GM12878 (cell line): ENCODE data around the gene CD68. TPM values are rescaled to one million over a fixed set of nuclear protein-coding genes. Genes with fewer than 3 reads are reported as not detected.

Experiments used
- BRCA1 ChIP-seq: IDR thresholded peaks from 2 replicates; pipeline ENCODE4 v1.6.1; 2011; ENCODE audit warnings: low read depth, low read length, improper control_type of control experiment
- CHD2 ChIP-seq: IDR thresholded peaks from 2 replicates; pipeline ENCODE4 v1.6.1; 2011; ENCODE audit warnings: low read depth, low read length, improper control_type of control experiment, borderline replicate concordance
- E4F1 ChIP-seq: fragments of 450-650 bp; IDR thresholded peaks from 2 replicates; pipeline ENCODE4 v1.6.1; 2018; ENCODE audit warnings: borderline replicate concordance, mild to moderate bottlenecking; ENCODE audit not compliant: partially characterized antibody
- EZH2 ChIP-seq: IDR thresholded peaks from 2 replicates; pipeline ENCODE4 v1.6.1; 2012; ENCODE audit warnings: low read depth, mild to moderate bottlenecking, control low read depth, inconsistent platforms, low read length, borderline replicate concordance; ENCODE audit not compliant: control insufficient read depth
- FOXK2 ChIP-seq: fragments of 450-650 bp; IDR thresholded peaks from 2 replicates; pipeline ENCODE4 v1.6.1; 2017; ENCODE audit warnings: mild to moderate bottlenecking, moderate library complexity
- GABPA ChIP-seq: IDR thresholded peaks from 2 replicates; pipeline ENCODE4 v1.6.1; 2014; ENCODE audit warnings: antibody characterized with exemption, low read depth, mild to moderate bottlenecking, inconsistent platforms
- IRF4 ChIP-seq: IDR thresholded peaks from 2 replicates; pipeline ENCODE4 v1.6.1; 2011; ENCODE audit warnings: low read depth, low read length
- LARP7 ChIP-seq: fragments of 450-650 bp; IDR thresholded peaks from 2 replicates; pipeline ENCODE4 v1.6.1; 2017; ENCODE audit warnings: mild to moderate bottlenecking
- MEF2A ChIP-seq: IDR thresholded peaks from 2 replicates; pipeline ENCODE4 v1.6.1; 2011; ENCODE audit warnings: low read depth, mild to moderate bottlenecking, low read length, moderate library complexity; ENCODE audit not compliant: insufficient read depth
- MTA2 ChIP-seq: fragments of 450-650 bp; IDR thresholded peaks from 2 replicates; pipeline ENCODE4 v1.6.1; 2016; ENCODE audit warnings: low read depth, mild to moderate bottlenecking, moderate library complexity
- MTA3 ChIP-seq: IDR thresholded peaks from 2 replicates; pipeline ENCODE4 v1.6.1; 2012; ENCODE audit warnings: low read length, inconsistent platforms, borderline replicate concordance
- NBN ChIP-seq: fragments of 450-650 bp; IDR thresholded peaks from 2 replicates; pipeline ENCODE4 v1.6.1; 2016
- NFXL1 ChIP-seq: fragments of 450-650 bp; IDR thresholded peaks from 2 replicates; pipeline ENCODE4 v1.6.1; 2017; ENCODE audit warnings: antibody characterized with exemption, mild to moderate bottlenecking, borderline replicate concordance
- NR2C1 ChIP-seq: fragments of 450-650 bp; IDR thresholded peaks from 2 replicates; pipeline ENCODE4 v1.6.1; 2017; ENCODE audit warnings: antibody characterized with exemption, mild to moderate bottlenecking, moderate library complexity
- PAX5 ChIP-seq: IDR thresholded peaks from 2 replicates; pipeline ENCODE4 v1.6.1; 2011; ENCODE audit warnings: low read depth, low read length, borderline replicate concordance
- RAD51 ChIP-seq: fragments of 450-650 bp; IDR thresholded peaks from 2 replicates; pipeline ENCODE4 v1.6.1; 2016; ENCODE audit warnings: moderate library complexity, mild to moderate bottlenecking, inconsistent platforms
- RELB ChIP-seq: fragments of 450-650 bp; IDR thresholded peaks from 2 replicates; pipeline ENCODE4 v1.6.1; 2017; ENCODE audit warnings: low read depth, mild to moderate bottlenecking, moderate library complexity
- SKIL ChIP-seq: fragments of 450-650 bp; IDR thresholded peaks from 2 replicates; pipeline ENCODE4 v1.6.1; 2017; ENCODE audit warnings: mild to moderate bottlenecking, low read depth, inconsistent platforms; ENCODE audit not compliant: poor library complexity, severe bottlenecking
- SMAD1 ChIP-seq: fragments of 450-650 bp; IDR thresholded peaks from 2 replicates; pipeline ENCODE4 v1.6.1; 2018; ENCODE audit warnings: mild to moderate bottlenecking, low read depth; ENCODE audit not compliant: partially characterized antibody
- SPI1 ChIP-seq: IDR thresholded peaks from 2 replicates; pipeline ENCODE4 v1.6.1; 2011; ENCODE audit warnings: low read depth, mild to moderate bottlenecking, low read length, moderate library complexity, borderline replicate concordance; ENCODE audit not compliant: insufficient read depth
- ZNF687 ChIP-seq: fragments of 450-650 bp; IDR thresholded peaks from 2 replicates; pipeline ENCODE4 v1.6.1; 2017; ENCODE audit warnings: mild to moderate bottlenecking, moderate library complexity
- polyA plus RNA-seq, 11 experiments: library from polyadenylated mRNA; depleted of rRNA in 4 of 11; unstranded in 6 of 11; stranded (reverse) in 5 of 11; fragments of >200 nt; fragmentation: Nextera tagmentation in 4 of 11; fragmentation: Illumina TruSeq in 1 of 11; extraction: Ambion mirVana in 4 of 11; extraction: Trizol in 1 of 11; gene quantifications; 1 replicate in 1 of 11; 2 replicates in 10 of 11; pipeline versions ENCODE4 v1.2.1 to v1.2.3, GENCODE V29; 2011 to 2016; ENCODE audit warnings: inconsistent platforms in 2 of 11, missing spikeins in 2 of 11, low read depth in 1 of 11
- total RNA-seq, 4 experiments: library from RNA; depleted of rRNA in 3 of 4; stranded (reverse); fragments of >200 nt in 3 of 4; fragmentation: Illumina TruSeq in 1 of 4; extraction: Trizol in 1 of 4; gene quantifications; 2 replicates each; pipeline versions ENCODE4 v1.2.1 to v1.2.3, GENCODE V29; 2013 to 2021

Gene CD68
- total and polyA plus RNA-seq, 10 of the 15 experiments (the other 5 are each of a cell fraction or from before 2014, with no cell fraction given), result 2.6 to 6.9 (median 3.8) TPM

GRCh38 chr17:7552621-7553051 lies 26.8 kb upstream of the CD68 start (continued):
- peak; percentile 86 for TF ChIP-seq RELB
- peak; percentile 85; the same call in 1 of the 2 replicates for TF ChIP-seq ZNF687
- no peak for TF ChIP-seq NR2C1
- no peak for TF ChIP-seq SMAD1
- 0 out of 2 replicates have a peak, but pooled peaks have one; percentile 11 for TF ChIP-seq IRF4
- no peak for TF ChIP-seq MEF2A
- TF ChIP-seq SPI1, result peak; percentile 82
- 0 out of 2 replicates have a peak, but pooled peaks have one; percentile 41 for TF ChIP-seq PAX5
- peak; percentile 66; the same call in 1 of the 2 replicates for TF ChIP-seq MTA3
- 0 out of 2 replicates have a peak, but pooled peaks have one; percentile 51 for TF ChIP-seq CHD2
- TF ChIP-seq SKIL, result peak; percentile 81
- TF ChIP-seq BRCA1, result no peak
- no peak for TF ChIP-seq FOXK2
- peak; percentile 71; the same call in 1 of the 2 replicates for TF ChIP-seq MTA2
- TF ChIP-seq E4F1, result no peak
- TF ChIP-seq EZH2, result no peak
- TF ChIP-seq GABPA, result no peak
- TF ChIP-seq RAD51, result peak; percentile 49; the same call in 1 of the 2 replicates
- peak; percentile 88 for TF ChIP-seq NBN
- TF ChIP-seq NFXL1, result no peak
- no peak for TF ChIP-seq LARP7
